Fibroblast of lung (primary cell): Measurements from ENCODE around the gene TEK. TPM values are rescaled to one million over a fixed set of nuclear protein-coding genes. Genes with fewer than 3 reads are reported as not detected.
A peak's percentile ranks its signal among the peaks of the same experiment; 100 is the strongest.

Experiments used
- DNase-seq, 2 donors: peaks; one replicate each; pipeline versions ENCODE4 v3.0.0 to v3.0.0-alpha.2; 2010; ENCODE audit warnings: low read depth in 2 of 2
- H2AFZ ChIP-seq: 2 replicates; pipeline ENCODE4 v1.5.1; 2012; ENCODE audit warnings: low read length, control low read depth, inconsistent platforms
- H3K27ac ChIP-seq: 2 replicates; pipeline ENCODE4 v1.5.1; 2011; ENCODE audit warnings: low read length, control low read depth; ENCODE audit not compliant: insufficient read depth
- H3K27me3 ChIP-seq: 2 replicates; pipeline ENCODE4 v1.5.1; 2011; ENCODE audit warnings: mild to moderate bottlenecking, low read length; ENCODE audit not compliant: control insufficient read depth, insufficient read depth
- H3K36me3 ChIP-seq: 2 replicates; pipeline ENCODE4 v1.5.1; 2011; ENCODE audit warnings: low read length; ENCODE audit not compliant: control insufficient read depth, insufficient read depth
- H3K4me1 ChIP-seq: 2 replicates; pipeline ENCODE4 v1.5.1; 2011; ENCODE audit warnings: low read length; ENCODE audit not compliant: control insufficient read depth, insufficient read depth; ENCODE audit errors: extremely low read depth
- H3K4me2 ChIP-seq: 2 replicates; pipeline ENCODE4 v1.5.1; 2011; ENCODE audit warnings: low read length, control low read depth; ENCODE audit not compliant: insufficient read depth; ENCODE audit errors: extremely low read depth
- H3K4me3 ChIP-seq, 4 experiments: fragments of 200-600 bp in 1 of 4; sonication (generic) in 1 of 4; replicated peaks in 1 of 4; 2 replicates each; pipeline ENCODE4 v1.5.1; 2011 to 2016; ENCODE audit warnings: low read length in 4 of 4, low read depth in 3 of 4, mild to moderate bottlenecking in 3 of 4, control low read depth in 2 of 4, inconsistent platforms in 1 of 4, mixed read lengths in 1 of 4; ENCODE audit not compliant: insufficient read depth in 1 of 4; ENCODE audit errors: control extremely low read depth in 1 of 4
- H3K79me2 ChIP-seq: 2 replicates; pipeline ENCODE4 v1.5.1; 2012; ENCODE audit warnings: mild to moderate bottlenecking, low read length, inconsistent platforms; ENCODE audit not compliant: control insufficient read depth, insufficient read depth
- H3K9ac ChIP-seq: 2 replicates; pipeline ENCODE4 v1.5.1; 2011; ENCODE audit warnings: mild to moderate bottlenecking, low read length, control low read depth; ENCODE audit not compliant: insufficient read depth
- H3K9me3 ChIP-seq: 2 replicates; pipeline ENCODE4 v1.5.1; 2012; ENCODE audit warnings: low read depth, low read length; ENCODE audit not compliant: control insufficient read depth, insufficient read depth
- H4K20me1 ChIP-seq: 2 replicates; pipeline ENCODE4 v1.5.1; 2011; ENCODE audit warnings: low read length; ENCODE audit not compliant: control insufficient read depth, insufficient read depth; ENCODE audit errors: extremely low read depth
- CTCF ChIP-seq, 2 donors: IDR thresholded peaks in 1 of 2; conservative IDR thresholded peaks in 1 of 2; 1 replicate in 1 of 2; 2 replicates in 1 of 2; pipeline ENCODE4 v1.5.1; 2011 to 2012; ENCODE audit warnings: low read length in 2 of 2, control low read depth in 1 of 2, inconsistent platforms in 1 of 2, low read depth in 1 of 2, mild to moderate bottlenecking in 1 of 2
- EZH2 ChIP-seq: IDR thresholded peaks from 2 replicates; pipeline ENCODE4 v1.5.1; 2012; ENCODE audit warnings: low read length, control low read depth, mild to moderate bottlenecking; ENCODE audit errors: missing control alignments
- polyA plus RNA-seq, 2 donors: library from polyadenylated mRNA; depleted of rRNA in 1 of 2; stranded (reverse) in 1 of 2; unstranded in 1 of 2; fragments of >200 nt; gene quantifications; 2 replicates each; pipeline ENCODE4 v1.2.1, GENCODE V29; 2011 to 2012; ENCODE audit warnings: missing spikeins in 1 of 2
- total RNA-seq: library from RNA; depleted of rRNA; stranded (reverse); fragments of >200 nt; gene quantifications from 2 replicates; pipeline ENCODE4 v1.2.1, GENCODE V29; 2014

The TEK gene
- total and polyA plus RNA-seq, 2 donors (not counting 1 experiment from before 2014, with no cell fraction given), result 0.77 to 1.8 TPM

GRCh38 chr9:27179245-27179865 is 70.3 kb downstream of the TEK start:
- H3K36me3 ChIP-seq, result no peaks in the 10 kb centered on the region
- H3K4me2 ChIP-seq, result no peak overlapping the region
- peak; percentile 26 to 64 for DNase-seq
- H3K27ac ChIP-seq, result no peak overlapping the region
- H2AFZ ChIP-seq, result no peak overlapping the region
- no peak overlapping the region for H3K9ac ChIP-seq
- H3K79me2 ChIP-seq, result no peaks in the 10 kb centered on the region
- H3K27me3 ChIP-seq, result no peaks in the 10 kb centered on the region
- no peaks in the 10 kb centered on the region for H3K9me3 ChIP-seq
- no peaks in the 10 kb centered on the region for H3K4me1 ChIP-seq
- no peak overlapping the region for H3K4me3 ChIP-seq
- H4K20me1 ChIP-seq, result no peaks in the 10 kb centered on the region
- TF ChIP-seq EZH2 (no peak), CTCF (conservative IDR thresholded peaks at IDR 0.05 in 1 of 2, IDR thresholded peaks at IDR 0.05 in 1 of 2; ENCODE audit: low read depth in 1 of 2, low read length in 2 of 2) (no peak)

GRCh38 chr9:27181381-27181780 is 72.4 kb downstream of the TEK start:
- peak; percentile 82 to 83 for DNase-seq
- Histone ChIP-seq H3K9ac (no peak overlapping the region), H3K27me3 (no peaks in the 10 kb centered on the region), H3K4me2 (no peak overlapping the region), H3K9me3 (no peaks in the 10 kb centered on the region), H3K4me1 (no peaks in the 10 kb centered on the region), H4K20me1 (no peaks in the 10 kb centered on the region), H3K79me2 (no peaks in the 10 kb centered on the region), H3K27ac (no peak overlapping the region), H2AFZ (no peak overlapping the region), H3K36me3 (no peaks in the 10 kb centered on the region), H3K4me3 (no peak overlapping the region)
- TF ChIP-seq EZH2 (no peak), CTCF (conservative IDR thresholded peaks at IDR 0.05 in 1 of 2, IDR thresholded peaks at IDR 0.05 in 1 of 2; ENCODE audit: low read depth in 1 of 2, low read length in 2 of 2) (no peak)

GRCh38 chr9:27182421-27182820 is 73.4 kb downstream of the TEK start:
- TF ChIP-seq CTCF (conservative IDR thresholded peaks at IDR 0.05 in 1 of 2, IDR thresholded peaks at IDR 0.05 in 1 of 2; ENCODE audit: low read depth in 1 of 2, low read length in 2 of 2) (no peak), EZH2 (no peak)
- H4K20me1 ChIP-seq, result no peaks in the 10 kb centered on the region
- H3K4me2 ChIP-seq, result no peak overlapping the region
- H3K36me3 ChIP-seq, result no peaks in the 10 kb centered on the region
- H3K9me3 ChIP-seq, result no peaks in the 10 kb centered on the region
- H3K9ac ChIP-seq, result no peak overlapping the region
- H3K79me2 ChIP-seq, result no peaks in the 10 kb centered on the region
- no peak overlapping the region for H3K4me3 ChIP-seq
- H2AFZ ChIP-seq, result no peak overlapping the region
- no peaks in the 10 kb centered on the region for H3K27me3 ChIP-seq
- H3K27ac ChIP-seq, result no peak overlapping the region
- no peak for DNase-seq
- no peaks in the 10 kb centered on the region for H3K4me1 ChIP-seq
